BLaER1 treated with 17β-estradiol and CSF1 and Interleukin-3, amounts not matched to agents 10 nM and 100 nM (cell line): ENCODE data around the gene ADGRF3.

Experiments used
- H3K27ac ChIP-seq, 11 experiments: shearing (Covaris generic); formaldehyde crosslinking; 2 replicates each; pipeline ENCODE4 v1.8.1; 2022
- H3K27me3 ChIP-seq, 11 experiments: shearing (Covaris generic); formaldehyde crosslinking; 2 replicates each; pipeline ENCODE4 v1.8.1; 2022
- H3K36me3 ChIP-seq, 11 experiments: shearing (Covaris generic); formaldehyde crosslinking; 2 replicates each; pipeline ENCODE4 v1.8.1; 2022
- H3K4me1 ChIP-seq, 10 experiments: shearing (Covaris generic); formaldehyde crosslinking; 2 replicates each; pipeline ENCODE4 v1.8.1; 2022
- H3K4me2 ChIP-seq, 11 experiments: shearing (Covaris generic); formaldehyde crosslinking; 2 replicates each; pipeline ENCODE4 v1.8.1; 2022
- H3K4me3 ChIP-seq, 10 experiments: shearing (Covaris generic); formaldehyde crosslinking; 2 replicates each; pipeline ENCODE4 v1.8.1; 2022
- H3K9ac ChIP-seq, 11 experiments: shearing (Covaris generic); formaldehyde crosslinking; 2 replicates each; pipeline ENCODE4 v1.8.1; 2022
- H3K9me3 ChIP-seq, 11 experiments: shearing (Covaris generic); formaldehyde crosslinking; replicated peaks in 1 of 11; 2 replicates each; pipeline ENCODE4 v1.8.1; 2022
- H4K20me1 ChIP-seq, 11 experiments: shearing (Covaris generic); formaldehyde crosslinking; 2 replicates each; pipeline ENCODE4 v1.8.1; 2022
- Cebpa-rat ChIP-seq, 11 experiments: shearing (Covaris generic); IDR thresholded peaks; 2 replicates each; pipeline ENCODE4 v1.8.1; 2022

ADGRF3 gene

DNA sequence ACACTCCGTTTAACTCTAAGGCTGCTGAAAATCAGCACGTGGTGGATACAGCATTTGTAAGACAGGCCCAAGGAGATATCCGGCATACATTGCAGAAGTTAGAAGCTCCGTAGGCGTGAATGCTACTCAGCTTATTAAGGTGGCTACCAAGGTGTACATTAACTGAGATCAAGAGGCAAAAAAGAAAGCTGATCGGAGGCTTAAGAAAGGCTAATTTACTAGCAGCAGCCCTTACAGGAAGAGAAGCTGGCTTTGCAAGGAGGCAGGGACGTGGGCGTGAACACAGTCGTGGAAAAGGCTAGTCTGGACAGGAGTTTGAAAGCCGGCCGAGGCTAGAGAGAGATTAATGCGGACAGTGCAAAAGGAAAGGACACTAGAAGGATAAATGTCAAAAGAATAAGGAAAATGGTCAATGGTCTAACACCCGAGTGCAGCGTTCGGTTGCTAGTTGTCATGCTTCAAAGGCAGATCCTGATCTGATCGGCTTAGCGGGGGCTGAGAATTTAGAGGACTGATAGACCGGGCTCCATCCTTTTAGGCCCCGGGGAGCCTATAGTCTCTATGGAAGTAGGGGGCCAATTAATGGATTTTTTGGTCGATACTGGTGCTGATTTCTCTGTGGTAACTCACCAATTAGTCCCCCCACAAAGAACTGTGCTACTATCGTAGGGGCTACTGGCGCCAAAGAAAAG, 46.2 kb downstream of the ADGRF3 start:
- H3K9me3 ChIP-seq = no peaks in the 10 kb centered on the region
- no peaks in the 10 kb centered on the region for H3K27me3 ChIP-seq
- H3K4me3 ChIP-seq = peak overlapping the region in 7 of 10 experiments; percentile 53 to 68 (median 63); a peak in 12 of 20 replicates
- H3K4me1 ChIP-seq = peaks cover 9 to 26% (median 23%) of the 10 kb centered on the region in 10 experiments
- H3K9ac ChIP-seq = peak overlapping the region in 10 of 11 experiments; percentile 56 to 83 (median 76); a peak in 17 of 22 replicates
- peak overlapping the region in 9 of 11 experiments; percentile 73 to 87 (median 81); a peak in 18 of 22 replicates for H3K27ac ChIP-seq
- no peak for TF ChIP-seq Cebpa-rat (IDR thresholded peaks at IDR 0.05)
- H4K20me1 ChIP-seq = no peaks in the 10 kb centered on the region
- H3K36me3 ChIP-seq = no peaks in the 10 kb centered on the region
- peak overlapping the region; percentile 81 to 99 (median 94) for H3K4me2 ChIP-seq

DNA sequence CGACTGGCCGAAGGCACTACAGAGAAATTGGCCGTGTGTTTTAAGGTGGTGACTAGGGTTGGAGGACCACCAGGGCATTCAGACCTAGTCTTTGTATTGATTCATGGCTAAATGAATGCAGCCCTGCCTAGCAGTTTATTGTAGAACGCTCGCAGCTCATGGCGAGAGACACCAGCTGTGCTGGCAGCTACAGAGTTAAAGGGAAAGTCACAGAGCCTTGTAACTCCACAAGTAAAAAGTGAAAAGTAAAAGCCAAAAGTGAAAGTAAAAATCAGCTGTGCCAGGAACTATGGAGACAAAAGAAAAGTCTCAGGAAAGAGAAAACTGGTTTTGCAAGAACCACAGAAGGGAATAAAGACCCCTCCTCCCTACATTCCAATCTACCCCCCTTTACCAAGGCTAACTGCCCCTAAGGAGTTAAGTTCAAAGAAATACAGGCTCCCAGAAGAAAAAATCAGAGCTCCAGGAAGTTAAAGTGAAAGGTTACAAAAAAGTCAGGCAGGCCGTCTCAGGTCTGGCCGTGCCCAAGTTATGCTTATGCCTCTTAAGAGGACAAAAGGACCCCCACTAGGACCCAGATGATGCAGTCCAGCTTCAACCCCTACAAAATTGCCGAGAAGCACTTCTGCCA, 47.0 kb downstream of the ADGRF3 start:
- Histone ChIP-seq H3K9me3 (0 out of 22 replicates have a peak, but pooled peaks cover 0 to 3% (median 0%) of the 10 kb centered on the region in 11 experiments), H3K27me3 (no peaks in the 10 kb centered on the region), H4K20me1 (no peaks in the 10 kb centered on the region), H3K4me1 (peaks cover 9 to 26% (median 23%) of the 10 kb centered on the region in 10 experiments), H3K9ac (peak overlapping the region; percentile 49 to 83 (median 75)), H3K4me3 (peak overlapping the region; percentile 48 to 68 (median 60)), H3K27ac (peak overlapping the region in 10 of 11 experiments; percentile 29 to 87 (median 81); a peak in 21 of 22 replicates), H3K4me2 (peak overlapping the region; percentile 81 to 99 (median 94)), H3K36me3 (no peaks in the 10 kb centered on the region)
- no peak for TF ChIP-seq Cebpa-rat (IDR thresholded peaks at IDR 0.05)

DNA sequence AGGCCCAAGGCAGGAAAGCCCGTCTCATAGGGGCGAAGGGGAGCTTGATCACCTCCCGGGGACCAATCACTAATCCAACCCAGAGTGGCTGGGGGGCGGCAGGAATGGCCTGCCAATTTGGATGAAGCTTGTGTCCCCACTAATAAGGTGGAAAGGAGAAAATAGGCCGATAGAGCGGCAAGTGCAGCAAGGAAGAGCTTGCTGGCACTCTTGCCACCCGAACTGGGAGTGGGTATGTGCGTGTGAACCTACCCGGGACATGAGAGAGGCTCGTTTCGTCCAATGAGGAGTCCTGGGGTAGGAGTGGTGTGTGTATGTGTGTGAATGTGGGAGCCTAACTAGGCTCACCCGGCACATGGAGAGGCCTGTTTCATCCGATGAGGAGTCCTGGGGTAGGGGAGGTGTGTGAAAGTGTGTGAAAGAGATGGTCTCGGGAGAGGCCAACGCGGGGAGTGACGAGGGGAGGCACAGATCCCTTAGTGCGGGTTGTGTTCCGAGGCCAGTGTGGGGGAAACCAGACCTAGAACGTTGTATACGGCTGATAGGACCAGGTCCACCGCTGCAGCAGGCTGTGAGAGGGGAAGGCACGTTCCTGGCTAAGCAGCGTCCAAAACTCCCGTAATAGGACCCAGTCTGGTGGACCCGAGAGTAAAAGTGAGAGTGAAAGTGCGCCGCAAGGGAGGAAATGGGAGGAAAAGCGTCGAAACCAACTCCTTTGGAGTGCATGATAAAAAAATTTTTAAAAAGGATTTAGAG, 47.8 kb downstream of the ADGRF3 start:
- H3K9ac ChIP-seq = peak overlapping the region; percentile 49 to 83 (median 75)
- H3K36me3 ChIP-seq = no peaks in the 10 kb centered on the region

GRCh38 chr2:26298286-26298637, 48.3 kb downstream of the ADGRF3 start:
- Histone ChIP-seq H3K9ac (peak overlapping the region in 7 of 11 experiments; percentile 56 to 83 (median 76); a peak in 11 of 22 replicates), H3K27ac (peak overlapping the region in 3 of 11 experiments; percentile 81 to 87 (median 84); a peak in 2 of 22 replicates), H3K4me3 (peak overlapping the region in 7 of 10 experiments; percentile 48 to 68 (median 58); a peak in 6 of 20 replicates), H4K20me1 (no peaks in the 10 kb centered on the region), H3K27me3 (no peaks in the 10 kb centered on the region), H3K4me1 (peaks cover 9 to 26% (median 23%) of the 10 kb centered on the region in 10 experiments), H3K9me3 (0 out of 22 replicates have a peak, but pooled peaks cover 0 to 3% (median 0%) of the 10 kb centered on the region in 11 experiments), H3K4me2 (peak overlapping the region; percentile 81 to 99 (median 94)), H3K36me3 (no peaks in the 10 kb centered on the region)
- no peak for TF ChIP-seq Cebpa-rat (IDR thresholded peaks at IDR 0.05)

More for the DNA sequence above, 47.8 kb downstream of the ADGRF3 start:
- no peaks in the 10 kb centered on the region for H4K20me1 ChIP-seq
- peak overlapping the region; percentile 48 to 68 (median 60) for H3K4me3 ChIP-seq
- H3K9me3 ChIP-seq = 0 out of 22 replicates have a peak, but pooled peaks cover 0 to 3% (median 0%) of the 10 kb centered on the region in 11 experiments
- H3K4me1 ChIP-seq = peaks cover 9 to 26% (median 23%) of the 10 kb centered on the region in 10 experiments
- no peak for TF ChIP-seq Cebpa-rat (IDR thresholded peaks at IDR 0.05)
- no peaks in the 10 kb centered on the region for H3K27me3 ChIP-seq
- H3K4me2 ChIP-seq = peak overlapping the region; percentile 81 to 99 (median 94)
- peak overlapping the region in 10 of 11 experiments; percentile 29 to 87 (median 81); a peak in 19 of 22 replicates for H3K27ac ChIP-seq

DNA sequence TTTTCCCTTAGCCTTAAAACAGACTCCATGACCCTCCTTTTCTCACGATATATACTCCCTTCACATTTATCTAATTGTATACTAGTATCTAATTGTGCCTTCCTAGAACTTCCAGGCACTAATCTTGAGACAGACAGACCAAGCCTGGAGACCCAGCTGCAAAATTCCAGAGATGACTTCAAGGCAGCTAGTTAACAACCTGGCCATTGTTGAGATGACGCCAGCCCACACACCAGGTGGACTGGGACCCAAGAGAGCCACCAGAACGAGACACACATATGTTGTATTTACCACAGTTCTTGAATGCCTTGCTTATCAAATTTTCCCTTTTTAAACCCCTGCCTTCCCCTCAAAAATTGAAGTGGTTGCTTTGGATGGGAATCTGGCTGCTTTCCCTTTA, 49.5 kb downstream of the ADGRF3 start:
- Histone ChIP-seq H3K9me3 (0 out of 22 replicates have a peak, but pooled peaks cover 0 to 3% (median 0%) of the 10 kb centered on the region in 11 experiments), H3K36me3 (peaks cover 0 to 6% (median 0%) of the 10 kb centered on the region in 11 experiments; a peak in 1 of 22 replicates), H3K4me2 (no peak overlapping the region), H3K27ac (no peak overlapping the region), H3K4me3 (no peak overlapping the region), H4K20me1 (no peaks in the 10 kb centered on the region), H3K27me3 (no peaks in the 10 kb centered on the region), H3K9ac (no peak overlapping the region), H3K4me1 (peaks cover 9 to 26% (median 23%) of the 10 kb centered on the region in 10 experiments)
- TF ChIP-seq Cebpa-rat (IDR thresholded peaks at IDR 0.05) = no peak

- Histone ChIP-seq H3K4me3 (no peak overlapping the region), H4K20me1 (no peaks in the 10 kb centered on the region), H3K9ac (no peak overlapping the region), H3K36me3 (peaks cover 0 to 16% (median 3%) of the 10 kb centered on the region in 11 experiments; a peak in 9 of 22 replicates), H3K9me3 (0 out of 22 replicates have a peak, but pooled peaks cover 0 to 3% (median 0%) of the 10 kb centered on the region in 11 experiments), H3K4me1 (peaks cover 9 to 23% (median 20%) of the 10 kb centered on the region in 10 experiments), H3K4me2 (no peak overlapping the region), H3K27me3 (no peaks in the 10 kb centered on the region), H3K27ac (no peak overlapping the region)
- no peak for TF ChIP-seq Cebpa-rat (IDR thresholded peaks at IDR 0.05)
These were observed 51.1 kb downstream of the ADGRF3 start for GRCh38 chr2:26295511-26295910.

DNA sequence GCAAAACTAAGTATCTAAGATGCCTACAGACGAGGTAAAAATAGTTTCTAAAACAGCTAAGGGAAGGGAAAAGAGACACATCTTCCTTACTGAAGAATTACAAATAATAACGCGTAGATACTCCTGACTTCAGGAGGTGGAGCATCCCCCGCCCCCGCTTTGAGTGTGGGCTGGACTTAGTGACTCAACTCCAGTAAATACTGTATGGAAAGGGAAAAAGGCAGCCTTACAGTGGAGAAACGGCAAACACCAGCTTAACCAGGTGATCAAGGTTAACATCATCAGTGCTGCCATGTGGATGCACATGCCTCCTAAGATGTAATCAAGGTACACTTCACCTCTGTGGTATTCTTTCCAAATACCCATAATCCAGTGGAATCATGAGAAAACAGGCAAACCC, 53.9 kb downstream of the ADGRF3 start:
- Histone ChIP-seq H3K36me3 (peaks cover 14 to 45% (median 24%) of the 10 kb centered on the region in 11 experiments), H3K9me3 (0 out of 22 replicates have a peak, but pooled peaks cover 0 to 3% (median 0%) of the 10 kb centered on the region in 11 experiments), H3K27ac (no peak overlapping the region), H4K20me1 (no peaks in the 10 kb centered on the region), H3K9ac (no peak overlapping the region), H3K4me2 (no peak overlapping the region), H3K4me3 (no peak overlapping the region), H3K27me3 (no peaks in the 10 kb centered on the region), H3K4me1 (no peaks in the 10 kb centered on the region)
- TF ChIP-seq Cebpa-rat (IDR thresholded peaks at IDR 0.05) = no peak

DNA sequence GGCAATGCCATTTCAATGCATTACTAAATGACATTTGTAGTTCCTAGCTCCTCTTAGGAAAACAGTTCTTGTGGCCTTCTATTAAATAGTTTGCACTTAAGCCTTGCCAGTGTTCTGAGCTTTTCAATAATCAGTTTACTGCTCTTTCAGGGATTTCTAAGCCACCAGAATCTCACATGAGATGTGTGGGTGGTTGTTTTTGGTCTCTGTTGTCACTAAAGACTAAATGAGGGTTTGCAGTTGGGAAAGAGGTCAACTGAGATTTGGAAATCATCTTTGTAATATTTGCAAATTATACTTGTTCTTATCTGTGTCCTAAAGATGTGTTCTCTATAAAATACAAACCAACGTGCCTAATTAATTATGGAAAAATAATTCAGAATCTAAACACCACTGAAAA, 56.6 kb downstream of the ADGRF3 start:
- H3K9ac ChIP-seq = no peak overlapping the region
- H4K20me1 ChIP-seq = no peaks in the 10 kb centered on the region
- H3K36me3 ChIP-seq = peaks cover 38 to 72% (median 50%) of the 10 kb centered on the region in 11 experiments
- no peak overlapping the region for H3K4me2 ChIP-seq
- H3K27ac ChIP-seq = no peak overlapping the region
- no peak for TF ChIP-seq Cebpa-rat (IDR thresholded peaks at IDR 0.05)
- H3K4me1 ChIP-seq = no peaks in the 10 kb centered on the region
- no peaks in the 10 kb centered on the region for H3K27me3 ChIP-seq
- no peaks in the 10 kb centered on the region for H3K9me3 ChIP-seq
- H3K4me3 ChIP-seq = no peak overlapping the region
